Stimulated activated CD8-positive, alpha-beta memory T cell treated with anti-CD3 and anti-CD28 coated beads, Interleukin-7, amount 100 ng/mL, for 48 hours (primary cell): ENCODE results near the gene NF1.
"Not testable (repeated sequence)": the region's sequence is repeated elsewhere in the genome, so short reads cannot be mapped to it uniquely, and the experiment has no call there.

Experiments
- DNase-seq, 2 donors: peaks; one replicate each; pipeline ENCODE4 v3.0.0-alpha.2; 2020; ENCODE audit warnings: low read depth in 1 of 2; ENCODE audit errors: extremely low read depth in 1 of 2

Gene NF1

GRCh38 chr17:31378638-31379037, 283.9 kb downstream of the NF1 start:
- no peak for DNase-seq

- DNase-seq = no peak
Measured at GRCh38 chr17:31379597-31380205, 284.9 kb downstream of the NF1 start.

- DNase-seq = no peak
Measured at GRCh38 chr17:31381165-31381668, 286.4 kb downstream of the NF1 start.

- DNase-seq = not testable (repeated sequence)
Measured at GRCh38 chr17:31382668-31383275, 288.0 kb downstream of the NF1 start.

GRCh38 chr17:31383488-31383887, 288.7 kb downstream of the NF1 start:
- DNase-seq = not testable (repeated sequence)

GRCh38 chr17:31385428-31386285, 290.9 kb downstream of the NF1 start:
- no peak for DNase-seq

- no peak for DNase-seq
Measured at GRCh38 chr17:31386542-31387075, 291.8 kb downstream of the NF1 start.

- no peak for DNase-seq
Measured at GRCh38 chr17:31387438-31387837, 292.7 kb downstream of the NF1 start.

GRCh38 chr17:31388351-31388750, 293.6 kb downstream of the NF1 start:
- no peak for DNase-seq

- DNase-seq = no peak
Measured at GRCh38 chr17:31388770-31389656, 294.2 kb downstream of the NF1 start.

- DNase-seq = no peak
Measured at GRCh38 chr17:31389657-31390381, 295.0 kb downstream of the NF1 start.

GRCh38 chr17:31390426-31390747, 295.6 kb downstream of the NF1 start:
- DNase-seq = no peak

- DNase-seq = no peak
Measured at GRCh38 chr17:31390748-31391495, 296.1 kb downstream of the NF1 start.

GRCh38 chr17:31391496-31391949, 296.7 kb downstream of the NF1 start, which contains the start of gene RAB11FIP4:
TSS of gene RAB11FIP4 (plus strand) at chr17:31391675. CDS start at chr17:31391853, 178 bp downstream.
- no peak for DNase-seq

GRCh38 chr17:31392002-31392855, 297.5 kb downstream of the NF1 start:
- no peak for DNase-seq

GRCh38 chr17:31392856-31393748, 298.3 kb downstream of the NF1 start:
- no peak for DNase-seq

- no peak for DNase-seq
Measured at GRCh38 chr17:31393749-31394146, 299.0 kb downstream of the NF1 start.
